Measurements from ENCODE around the gene LRRIQ4.

LRRIQ4 gene

GRCh38 chr3:169846458-169847193 lies 34.0 kb downstream of the LRRIQ4 start:
- Histone ChIP-seq H3K4me3 (ENCODE audit: low read length) (no peak overlapping the region), H3K9ac (ENCODE audit: low read length) (no peak overlapping the region), H3K4me1 (ENCODE audit: control insufficient read depth, insufficient read depth, low read length) (no peaks in the 10 kb centered on the region), H3K36me3 (ENCODE audit: control insufficient read depth, insufficient read depth, low read length) (no peaks in the 10 kb centered on the region), H3K27me3 (ENCODE audit: control insufficient read depth, insufficient read depth, low read length) (no peaks in the 10 kb centered on the region), H3K27ac (ENCODE audit: low read depth, low read length) (no peak overlapping the region)

GRCh38 chr3:169847896-169848295 lies 35.2 kb downstream of the LRRIQ4 start:
- Histone ChIP-seq H3K9ac (ENCODE audit: low read length) (no peak overlapping the region), H3K36me3 (ENCODE audit: control insufficient read depth, insufficient read depth, low read length) (no peaks in the 10 kb centered on the region), H3K4me1 (ENCODE audit: control insufficient read depth, insufficient read depth, low read length) (no peaks in the 10 kb centered on the region), H3K27ac (ENCODE audit: low read depth, low read length) (no peak overlapping the region), H3K27me3 (ENCODE audit: control insufficient read depth, insufficient read depth, low read length) (no peaks in the 10 kb centered on the region), H3K4me3 (ENCODE audit: low read length) (no peak overlapping the region)

- H3K4me3 ChIP-seq (ENCODE audit: low read length) = no peak overlapping the region
- no peaks in the 10 kb centered on the region for H3K4me1 ChIP-seq (ENCODE audit: control insufficient read depth, insufficient read depth, low read length)
- H3K27ac ChIP-seq (ENCODE audit: low read depth, low read length) = no peak overlapping the region
- H3K36me3 ChIP-seq (ENCODE audit: control insufficient read depth, insufficient read depth, low read length) = no peaks in the 10 kb centered on the region
- no peaks in the 10 kb centered on the region for H3K27me3 ChIP-seq (ENCODE audit: control insufficient read depth, insufficient read depth, low read length)
- no peak overlapping the region for H3K9ac ChIP-seq (ENCODE audit: low read length)
Observed at GRCh38 chr3:169848741-169849140, 36.1 kb downstream of the LRRIQ4 start.

- Histone ChIP-seq H3K27me3 (ENCODE audit: control insufficient read depth, insufficient read depth, low read length) (no peaks in the 10 kb centered on the region), H3K4me1 (ENCODE audit: control insufficient read depth, insufficient read depth, low read length) (no peaks in the 10 kb centered on the region), H3K27ac (ENCODE audit: low read depth, low read length) (no peak overlapping the region), H3K4me3 (ENCODE audit: low read length) (no peak overlapping the region), H3K9ac (ENCODE audit: low read length) (no peak overlapping the region), H3K36me3 (ENCODE audit: control insufficient read depth, insufficient read depth, low read length) (no peaks in the 10 kb centered on the region)
Observed at GRCh38 chr3:169850618-169851017, 37.9 kb downstream of the LRRIQ4 start.

- Histone ChIP-seq H3K4me1 (ENCODE audit: control insufficient read depth, insufficient read depth, low read length) (no peaks in the 10 kb centered on the region), H3K27ac (ENCODE audit: low read depth, low read length) (no peak overlapping the region), H3K36me3 (ENCODE audit: control insufficient read depth, insufficient read depth, low read length) (no peaks in the 10 kb centered on the region), H3K9ac (ENCODE audit: low read length) (no peak overlapping the region), H3K27me3 (ENCODE audit: control insufficient read depth, insufficient read depth, low read length) (no peaks in the 10 kb centered on the region), H3K4me3 (ENCODE audit: low read length) (no peak overlapping the region)
Observed at GRCh38 chr3:169855514-169855913, 42.8 kb downstream of the LRRIQ4 start.

GRCh38 chr3:169857811-169858210 lies 45.1 kb downstream of the LRRIQ4 start:
- H3K36me3 ChIP-seq (ENCODE audit: control insufficient read depth, insufficient read depth, low read length) = no peaks in the 10 kb centered on the region
- H3K9ac ChIP-seq (ENCODE audit: low read length) = no peak overlapping the region
- H3K27me3 ChIP-seq (ENCODE audit: control insufficient read depth, insufficient read depth, low read length) = no peaks in the 10 kb centered on the region
- no peaks in the 10 kb centered on the region for H3K4me1 ChIP-seq (ENCODE audit: control insufficient read depth, insufficient read depth, low read length)
- no peak overlapping the region for H3K4me3 ChIP-seq (ENCODE audit: low read length)
- no peak overlapping the region for H3K27ac ChIP-seq (ENCODE audit: low read depth, low read length)

- Histone ChIP-seq H3K27me3 (ENCODE audit: control insufficient read depth, insufficient read depth, low read length) (no peaks in the 10 kb centered on the region), H3K4me3 (ENCODE audit: low read length) (no peak overlapping the region)
Observed at GRCh38 chr3:169861871-169862270, 49.2 kb downstream of the LRRIQ4 start.

GRCh38 chr3:169863458-169863899 lies 50.8 kb downstream of the LRRIQ4 start:
- Histone ChIP-seq H3K9ac (ENCODE audit: low read length) (no peak overlapping the region), H3K4me1 (ENCODE audit: control insufficient read depth, insufficient read depth, low read length) (no peaks in the 10 kb centered on the region), H3K4me3 (ENCODE audit: low read length) (no peak overlapping the region), H3K36me3 (ENCODE audit: control insufficient read depth, insufficient read depth, low read length) (no peaks in the 10 kb centered on the region), H3K27me3 (ENCODE audit: control insufficient read depth, insufficient read depth, low read length) (no peaks in the 10 kb centered on the region), H3K27ac (ENCODE audit: low read depth, low read length) (no peak overlapping the region)

More at GRCh38 chr3:169861871-169862270, 49.2 kb downstream of the LRRIQ4 start:
- Histone ChIP-seq H3K36me3 (ENCODE audit: control insufficient read depth, insufficient read depth, low read length) (no peaks in the 10 kb centered on the region), H3K9ac (ENCODE audit: low read length) (no peak overlapping the region), H3K27ac (ENCODE audit: low read depth, low read length) (no peak overlapping the region), H3K4me1 (ENCODE audit: control insufficient read depth, insufficient read depth, low read length) (no peaks in the 10 kb centered on the region)

GRCh38 chr3:169864270-169864669 lies 51.6 kb downstream of the LRRIQ4 start:
- no peaks in the 10 kb centered on the region for H3K36me3 ChIP-seq (ENCODE audit: control insufficient read depth, insufficient read depth, low read length)
- no peak overlapping the region for H3K9ac ChIP-seq (ENCODE audit: low read length)
- no peak overlapping the region for H3K4me3 ChIP-seq (ENCODE audit: low read length)
- H3K27me3 ChIP-seq (ENCODE audit: control insufficient read depth, insufficient read depth, low read length) = no peaks in the 10 kb centered on the region
- H3K27ac ChIP-seq (ENCODE audit: low read depth, low read length) = no peak overlapping the region
- no peaks in the 10 kb centered on the region for H3K4me1 ChIP-seq (ENCODE audit: control insufficient read depth, insufficient read depth, low read length)

- Histone ChIP-seq H3K36me3 (ENCODE audit: control insufficient read depth, insufficient read depth, low read length) (no peaks in the 10 kb centered on the region), H3K4me3 (ENCODE audit: low read length) (peak overlapping the region; percentile 6), H3K9ac (ENCODE audit: low read length) (peak overlapping the region; percentile 36)
Observed at GRCh38 chr3:169865176-169865767, 52.6 kb downstream of the LRRIQ4 start.

GRCh38 chr3:169867584-169868210 lies 55.0 kb downstream of the LRRIQ4 start:
- Histone ChIP-seq H3K27me3 (ENCODE audit: control insufficient read depth, insufficient read depth, low read length) (no peaks in the 10 kb centered on the region), H3K9ac (ENCODE audit: low read length) (no peak overlapping the region), H3K27ac (ENCODE audit: low read depth, low read length) (no peak overlapping the region), H3K36me3 (ENCODE audit: control insufficient read depth, insufficient read depth, low read length) (no peaks in the 10 kb centered on the region), H3K4me1 (ENCODE audit: control insufficient read depth, insufficient read depth, low read length) (no peaks in the 10 kb centered on the region), H3K4me3 (ENCODE audit: low read length) (peak overlapping the region; percentile 19)

More at GRCh38 chr3:169865176-169865767, 52.6 kb downstream of the LRRIQ4 start:
- Histone ChIP-seq H3K4me1 (ENCODE audit: control insufficient read depth, insufficient read depth, low read length) (no peaks in the 10 kb centered on the region), H3K27ac (ENCODE audit: low read depth, low read length) (no peak overlapping the region), H3K27me3 (ENCODE audit: control insufficient read depth, insufficient read depth, low read length) (no peaks in the 10 kb centered on the region)

- H3K4me1 ChIP-seq (ENCODE audit: control insufficient read depth, insufficient read depth, low read length) = no peaks in the 10 kb centered on the region
- H3K9ac ChIP-seq (ENCODE audit: low read length) = no peak overlapping the region
Observed at GRCh38 chr3:169868369-169868768, 55.7 kb downstream of the LRRIQ4 start.

More at GRCh38 chr3:169868369-169868768, 55.7 kb downstream of the LRRIQ4 start:
- Histone ChIP-seq H3K4me3 (ENCODE audit: low read length) (peak overlapping the region; percentile 19), H3K36me3 (ENCODE audit: control insufficient read depth, insufficient read depth, low read length) (no peaks in the 10 kb centered on the region), H3K27me3 (ENCODE audit: control insufficient read depth, insufficient read depth, low read length) (no peaks in the 10 kb centered on the region), H3K27ac (ENCODE audit: low read depth, low read length) (no peak overlapping the region)
